Prostate gland (tissue), 2 donors: ENCODE data around the gene RAET1L.

Experiments
- CTCF ChIP-seq, 4 experiments: fragments of 200-600 bp in 2 of 4; fragments of 450-650 bp in 2 of 4; sonication (generic) in 2 of 4; IDR thresholded peaks; 1 replicate in 3 of 4; 2 replicates in 1 of 4; pipeline ENCODE4 v1.5.1; 2016 to 2019; ENCODE audit warnings: antibody characterized with exemption in 4 of 4, mild to moderate bottlenecking in 2 of 4, moderate library complexity in 2 of 4
- POLR2AphosphoS5 ChIP-seq: sonication (generic); formaldehyde crosslinking; IDR thresholded peaks from one replicate; pipeline ENCODE4 v1.6.1; 2017; ENCODE audit warnings: antibody characterized with exemption

GRCh38 chr6:150058231-150058792, 33.0 kb upstream of the RAET1L start:
- no peak for TF ChIP-seq POLR2AphosphoS5
- no peak for TF ChIP-seq CTCF (IDR thresholded peaks at IDR 0.05)
